HG02798 (cell line): Measurements from ENCODE around the gene IL17RB.

ENCODE experiments used
- ATAC-seq: cut with Tn5 transposase; IDR thresholded peaks from one replicate; pipeline ENCODE4 v1.9.1; 2021; ENCODE audit warnings: mild to moderate bottlenecking; ENCODE audit not compliant: unreplicated experiment, poor library complexity

Gene IL17RB, protein sequence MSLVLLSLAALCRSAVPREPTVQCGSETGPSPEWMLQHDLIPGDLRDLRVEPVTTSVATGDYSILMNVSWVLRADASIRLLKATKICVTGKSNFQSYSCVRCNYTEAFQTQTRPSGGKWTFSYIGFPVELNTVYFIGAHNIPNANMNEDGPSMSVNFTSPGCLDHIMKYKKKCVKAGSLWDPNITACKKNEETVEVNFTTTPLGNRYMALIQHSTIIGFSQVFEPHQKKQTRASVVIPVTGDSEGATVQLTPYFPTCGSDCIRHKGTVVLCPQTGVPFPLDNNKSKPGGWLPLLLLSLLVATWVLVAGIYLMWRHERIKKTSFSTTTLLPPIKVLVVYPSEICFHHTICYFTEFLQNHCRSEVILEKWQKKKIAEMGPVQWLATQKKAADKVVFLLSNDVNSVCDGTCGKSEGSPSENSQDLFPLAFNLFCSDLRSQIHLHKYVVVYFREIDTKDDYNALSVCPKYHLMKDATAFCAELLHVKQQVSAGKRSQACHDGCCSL

GRCh38 chr3:53846134-53846850, at the start of gene IL17RB, which contains the start of gene CHDH:
IL17RB (plus strand) TSS chr3:53846568; CDS start chr3:53846589, 21 bp downstream.
CHDH (minus strand) TSS chr3:53846419; CDS start chr3:53824008, 22,411 bp downstream.
- peak; percentile 50 for ATAC-seq

GRCh38 chr3:53798144-53798543, 48.2 kb upstream of the IL17RB start:
- ATAC-seq, result no peak

DNA sequence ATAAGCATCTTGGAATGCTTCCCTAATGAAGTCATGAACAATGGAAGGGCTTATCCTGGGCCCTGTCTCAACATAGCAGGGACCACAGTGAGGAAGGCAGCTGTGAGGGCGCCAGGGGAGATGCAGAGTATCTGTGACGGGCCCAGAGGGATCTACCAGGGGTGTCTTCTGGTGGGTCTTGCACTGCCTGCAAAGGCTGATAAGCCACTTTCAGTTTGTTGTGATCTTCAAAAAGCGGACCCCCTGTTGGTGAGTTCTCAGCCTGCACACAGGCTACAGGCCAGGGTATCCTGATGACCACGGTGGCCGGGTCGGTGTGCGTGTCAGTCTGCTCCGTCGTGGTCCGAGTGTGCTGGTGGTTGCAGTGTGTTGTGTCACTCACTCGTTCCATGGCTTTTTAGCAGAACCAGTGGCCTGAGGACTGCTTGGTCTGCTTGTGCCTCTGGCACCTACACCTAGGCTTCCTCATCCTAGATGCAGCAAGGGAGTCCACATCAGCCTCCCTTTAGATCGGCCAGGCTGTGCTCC, 47.0 kb upstream of the IL17RB start:
- no peak for ATAC-seq

DNA sequence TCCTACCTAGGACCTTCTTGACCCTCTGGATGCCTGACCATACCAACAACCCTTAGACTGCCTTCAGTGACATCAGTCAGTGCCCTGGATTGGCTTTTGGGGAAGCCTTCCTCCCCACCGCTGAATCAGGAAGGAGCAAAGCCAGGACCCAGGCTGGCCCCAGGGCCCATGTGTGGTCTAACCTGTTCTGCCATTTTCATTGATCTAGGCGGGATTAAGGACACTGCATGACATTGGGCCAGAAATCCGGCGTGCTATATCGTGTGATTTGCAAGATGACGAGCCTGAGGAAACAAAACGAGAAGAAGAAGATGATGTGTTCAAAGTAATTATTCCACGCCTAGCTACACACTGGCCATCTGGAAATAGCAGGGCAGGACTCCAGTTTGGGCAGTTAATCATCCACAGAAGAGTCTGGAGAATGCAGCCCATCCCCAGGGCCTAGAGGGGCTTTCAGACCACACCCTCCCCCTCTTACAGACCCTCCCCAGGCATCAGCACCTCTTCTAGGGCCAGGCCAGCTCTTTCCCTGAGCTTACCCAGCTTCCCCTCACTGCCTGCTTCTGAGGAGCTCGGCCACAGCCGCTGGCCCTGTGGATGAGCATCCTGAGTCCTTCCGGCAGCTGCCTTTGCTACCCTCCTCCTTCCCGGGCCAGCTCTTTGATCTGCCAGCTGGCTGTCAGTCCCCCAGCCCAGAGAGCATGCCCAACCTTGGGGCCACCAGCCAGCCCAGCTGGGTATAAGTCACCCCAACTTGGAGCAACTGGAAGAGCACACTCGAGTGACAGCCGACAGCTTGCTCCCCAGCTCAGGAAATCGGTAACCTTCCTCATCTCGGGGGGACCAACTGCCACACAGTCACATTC, 46.1 kb upstream of the IL17RB start:
- no peak for ATAC-seq

DNA sequence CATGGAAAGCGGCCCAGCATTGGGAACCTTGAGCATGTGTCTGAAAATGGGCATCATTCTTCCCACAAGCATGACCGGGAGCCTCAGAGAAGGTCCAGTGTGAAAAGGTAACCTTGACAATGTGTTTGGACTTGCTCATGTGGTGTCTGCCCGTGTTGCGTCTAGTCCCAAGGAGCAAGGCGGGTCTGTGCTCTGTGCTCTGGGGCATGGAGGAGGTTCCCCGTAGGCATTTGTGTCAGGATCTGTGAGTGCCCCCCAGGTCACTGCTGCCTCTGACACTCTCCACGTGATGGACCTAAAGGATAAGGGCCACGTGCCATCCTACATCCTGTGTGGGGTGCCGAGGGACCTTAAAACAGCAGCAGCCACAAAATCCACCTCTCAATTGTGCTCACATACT, 45.0 kb upstream of the IL17RB start:
- no peak for ATAC-seq

DNA sequence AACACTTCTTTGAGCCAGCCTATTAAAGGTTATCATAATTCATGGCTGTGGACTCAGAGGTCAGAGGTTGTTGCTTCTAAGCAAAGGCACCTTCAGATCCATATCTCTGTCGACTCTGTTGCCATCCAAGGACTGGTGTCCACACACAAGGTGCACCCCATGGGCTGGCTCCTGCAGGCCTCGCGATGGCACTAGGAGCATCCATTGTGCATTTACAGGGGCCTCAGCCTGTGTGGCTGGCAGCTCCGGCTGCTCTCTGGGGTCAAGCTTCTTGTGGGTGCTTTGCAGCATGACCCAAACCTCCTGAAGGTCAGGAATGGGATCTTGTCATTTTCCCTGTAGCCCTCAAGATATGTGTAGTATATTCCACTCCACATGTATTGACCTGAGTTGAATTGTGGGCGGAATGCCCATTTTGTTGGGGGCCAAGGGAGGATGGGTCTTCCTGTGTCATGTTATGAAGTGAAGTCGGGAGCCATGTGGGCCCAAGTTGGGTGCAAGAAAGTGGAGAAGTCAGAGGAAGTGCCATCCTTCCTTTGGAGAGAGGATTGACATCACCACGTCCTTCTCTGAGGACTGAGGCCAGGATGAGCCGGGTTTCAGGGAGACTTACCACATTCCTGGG, 44.0 kb upstream of the IL17RB start:
- ATAC-seq, result no peak

GRCh38 chr3:53803124-53803815, 43.1 kb upstream of the IL17RB start:
- no peak for ATAC-seq

- no peak for ATAC-seq
Measured at GRCh38 chr3:53803816-53804695, 42.3 kb upstream of the IL17RB start.

DNA sequence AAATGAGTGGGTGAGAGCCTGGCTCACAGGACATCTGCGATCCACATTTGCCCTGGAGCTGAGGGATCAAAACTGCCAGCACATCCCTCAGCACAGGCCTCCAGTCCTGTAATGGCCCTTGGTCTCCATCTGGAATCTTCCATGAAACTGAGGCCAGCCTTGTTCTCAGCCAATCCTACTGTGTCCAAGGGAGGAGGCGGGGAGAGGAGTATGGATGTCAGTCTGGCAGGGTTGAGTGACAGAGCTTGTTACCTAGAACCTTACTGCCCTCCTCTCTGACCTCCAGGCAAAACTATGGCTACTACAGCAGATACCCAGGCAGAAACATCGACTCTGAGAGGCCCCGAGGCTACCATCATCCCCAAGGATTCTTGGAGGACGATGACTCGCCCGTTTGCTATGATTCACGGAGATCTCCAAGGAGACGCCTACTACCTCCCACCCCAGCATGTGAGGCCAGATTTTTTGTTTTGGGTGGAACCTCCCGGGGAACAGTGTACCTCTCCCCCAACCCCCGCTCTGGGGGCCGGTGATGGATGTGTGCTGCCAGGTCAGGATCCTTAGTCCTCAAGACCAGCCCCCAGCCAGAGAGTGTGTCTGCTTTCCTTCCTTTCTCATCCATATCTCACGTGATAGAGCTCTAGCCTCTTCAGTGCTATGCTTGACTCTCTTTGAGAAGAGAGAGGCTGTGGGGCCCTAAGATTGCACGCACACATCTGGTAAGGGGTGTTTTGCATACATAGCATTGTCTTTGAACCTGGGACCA, 41.5 kb upstream of the IL17RB start:
- peak; percentile 77 for ATAC-seq

DNA sequence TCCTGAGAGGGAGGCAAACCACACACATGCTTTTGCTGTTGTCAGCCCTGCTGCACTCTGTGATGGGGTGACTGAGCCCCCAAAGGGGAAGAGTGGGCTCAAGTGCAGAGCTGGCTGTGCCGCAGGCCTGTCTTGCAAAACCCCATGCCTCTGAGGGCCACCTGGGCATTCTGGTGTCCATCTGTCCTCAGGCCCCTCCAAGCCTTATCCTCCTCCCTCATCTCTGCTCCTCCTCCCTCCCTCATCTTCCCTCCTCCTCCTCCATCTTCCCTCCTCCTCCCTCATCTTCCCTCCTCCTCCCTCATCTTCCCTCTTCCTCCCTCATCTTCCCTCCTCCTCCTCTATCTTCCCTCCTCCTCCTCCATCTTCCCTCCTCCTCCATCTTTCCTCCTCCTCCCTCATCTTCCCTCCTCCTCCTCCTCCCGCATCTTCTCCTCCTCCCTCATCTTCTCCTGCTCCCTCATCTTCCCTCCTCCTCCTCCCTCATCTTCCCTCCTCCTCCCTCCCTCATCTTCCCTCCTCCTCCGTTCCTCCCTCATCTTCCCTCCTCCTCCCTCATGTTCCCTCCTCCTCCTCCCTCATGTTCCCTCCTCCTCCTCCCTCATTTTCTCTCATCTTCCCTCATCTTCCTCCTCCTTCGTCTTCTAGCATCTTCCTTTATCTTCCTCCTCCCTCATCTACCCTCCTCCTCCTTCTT, 40.8 kb upstream of the IL17RB start:
- no peak for ATAC-seq

DNA sequence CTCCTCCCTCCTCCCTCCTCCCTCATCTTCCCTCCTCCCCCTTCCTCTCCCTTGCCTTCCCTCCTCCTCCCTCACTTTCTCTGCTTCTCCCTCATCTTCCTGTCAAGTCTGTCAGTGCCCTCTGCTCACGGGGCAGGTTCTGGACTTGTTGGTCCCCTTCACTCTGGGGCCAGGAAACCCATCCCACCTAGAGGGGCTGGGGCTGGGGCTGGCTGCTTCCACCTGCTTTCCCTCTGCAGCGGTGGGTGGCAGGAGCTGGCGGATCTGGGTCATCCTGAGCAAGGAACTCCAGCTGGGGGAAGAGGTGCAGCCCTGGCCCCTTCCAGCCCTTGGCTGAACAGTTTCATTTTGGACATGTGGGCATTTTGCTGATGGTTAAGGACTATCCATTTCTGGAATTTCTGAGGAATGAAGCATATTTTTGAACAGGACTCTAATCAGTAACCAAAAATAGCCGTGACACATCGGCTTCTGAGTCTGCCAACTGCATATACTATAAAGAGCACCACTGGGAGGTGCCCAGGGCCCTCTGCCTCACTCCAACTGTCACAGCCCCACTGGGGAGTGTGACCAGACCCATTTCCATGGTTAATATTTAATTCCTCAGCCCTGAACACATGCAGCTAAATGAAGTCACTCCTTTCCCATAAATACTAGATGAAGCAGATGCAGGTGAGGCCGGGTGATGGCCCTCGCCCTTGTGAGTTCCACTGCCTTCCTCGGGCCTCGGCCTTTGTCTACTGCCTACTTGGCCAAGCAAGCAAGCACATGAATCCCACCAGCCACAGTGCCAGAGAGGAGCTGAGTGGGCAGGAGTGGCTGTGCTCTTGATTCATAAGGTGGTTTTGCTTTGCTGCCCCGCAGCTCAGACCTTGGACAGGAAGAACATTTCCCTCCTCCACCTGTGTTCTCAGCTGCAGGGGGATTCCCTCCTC, 39.9 kb upstream of the IL17RB start:
- peak; percentile 52 for ATAC-seq

- ATAC-seq, result no peak
Measured at GRCh38 chr3:53807117-53807810, 39.1 kb upstream of the IL17RB start.

GRCh38 chr3:53808496-53808895, 37.9 kb upstream of the IL17RB start:
- no peak for ATAC-seq

DNA sequence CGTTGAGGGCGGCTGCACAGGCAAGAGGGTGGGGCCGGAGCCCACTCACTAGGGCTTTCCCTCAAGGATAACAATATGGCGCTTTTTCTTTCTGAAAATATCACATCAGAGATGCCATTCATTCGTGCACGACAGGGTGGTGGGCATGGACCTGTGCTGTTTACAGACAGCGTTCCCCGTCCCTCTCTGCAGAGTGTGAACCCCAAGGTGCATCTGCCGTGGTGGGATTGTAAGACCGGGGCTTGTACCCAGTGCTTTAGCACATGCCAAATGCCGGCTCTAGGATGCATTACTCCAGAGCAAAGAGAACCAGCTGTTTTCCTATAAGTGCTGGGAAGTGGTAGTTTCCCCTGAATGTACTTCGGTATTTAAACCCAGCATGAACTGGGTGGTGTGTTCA, 37.1 kb upstream of the IL17RB start:
- ATAC-seq, result no peak

- ATAC-seq, result no peak
Measured at GRCh38 chr3:53809764-53810400, 36.5 kb upstream of the IL17RB start.
